GM23338 (cell line): ENCODE data around the gene MYL5. TPM values are rescaled to one million over a fixed set of nuclear protein-coding genes. Genes with fewer than 3 reads are reported as not detected.
"Not testable (repeated sequence)": the region's sequence is repeated elsewhere in the genome, so short reads cannot be mapped to it uniquely, and the experiment has no call there.

Source experiments
- ATAC-seq: fragments of 200-7000 bp; cut with Tn5 transposase; 3 replicates; pipeline ENCODE4 v1.9.1; 2020
- DNase-seq: peaks from one replicate; pipeline ENCODE4 v3.0.0-alpha.2; 2015; ENCODE audit warnings: low spot score
- H2AFZ ChIP-seq: fragments of 200-600 bp; sonication (generic); 2 replicates; pipeline ENCODE4 v1.8.0; 2016; ENCODE audit warnings: antibody characterized with exemption, mild to moderate bottlenecking, moderate library complexity
- H3F3A ChIP-seq: fragments of 200-600 bp; sonication (generic); replicated peaks from 2 replicates; pipeline ENCODE4 v1.8.0; 2017; ENCODE audit warnings: antibody characterized with exemption, mixed run types, low read depth
- H3K27ac ChIP-seq: fragments of 200-600 bp; sonication (generic); 2 replicates; pipeline ENCODE4 v1.6.1; 2016; ENCODE audit warnings: low read depth
- H3K27me3 ChIP-seq: fragments of 200-600 bp; sonication (generic); 2 replicates; pipeline ENCODE4 v1.8.0; 2016; ENCODE audit warnings: mild to moderate bottlenecking, mixed run types, moderate library complexity; ENCODE audit not compliant: insufficient read depth
- H3K36me3 ChIP-seq: fragments of 200-600 bp; sonication (generic); 2 replicates; pipeline ENCODE4 v1.8.0; 2016; ENCODE audit warnings: mild to moderate bottlenecking; ENCODE audit not compliant: insufficient read depth
- H3K4me1 ChIP-seq: fragments of 200-600 bp; sonication (generic); 2 replicates; pipeline ENCODE4 v1.8.0; 2016; ENCODE audit warnings: mild to moderate bottlenecking, moderate library complexity; ENCODE audit not compliant: insufficient read depth
- H3K4me2 ChIP-seq: fragments of 200-600 bp; sonication (generic); 2 replicates; pipeline ENCODE4 v1.7.1; 2017; ENCODE audit warnings: mixed run types
- H3K4me3 ChIP-seq: fragments of 200-600 bp; sonication (generic); 2 replicates; pipeline ENCODE4 v1.6.1; 2016; ENCODE audit warnings: mixed run types
- H3K79me2 ChIP-seq: fragments of 200-600 bp; sonication (generic); replicated peaks from 2 replicates; pipeline ENCODE4 v1.8.0; 2017; ENCODE audit warnings: mild to moderate bottlenecking; ENCODE audit not compliant: insufficient read depth
- H3K9me2 ChIP-seq: fragments of 200-600 bp; sonication (generic); 2 replicates; pipeline ENCODE4 v1.8.0; 2017; ENCODE audit not compliant: insufficient read depth
- H4K20me1 ChIP-seq: fragments of 200-600 bp; sonication (generic); replicated peaks from 2 replicates; pipeline ENCODE4 v1.8.0; 2017; ENCODE audit warnings: mild to moderate bottlenecking; ENCODE audit not compliant: insufficient read depth
- H3K27ac Mint-ChIP-seq: 2 replicates; pipeline ENCODE4 v1.8.0; 2020; ENCODE audit warnings: inconsistent platforms, mild to moderate bottlenecking, moderate library complexity, mixed read lengths
- H3K27me3 Mint-ChIP-seq: 3 replicates; pipeline ENCODE4 v1.8.0; 2022; ENCODE audit warnings: low read depth, mild to moderate bottlenecking, moderate library complexity, mixed read lengths, inconsistent platforms; ENCODE audit not compliant: insufficient read depth, poor library complexity
- H3K36me3 Mint-ChIP-seq: 3 replicates; pipeline ENCODE4 v1.8.0; 2021; ENCODE audit warnings: low read depth, mild to moderate bottlenecking, inconsistent platforms, moderate library complexity, mixed read lengths
- H3K4me1 Mint-ChIP-seq: 3 replicates; pipeline ENCODE4 v1.8.0; 2020; ENCODE audit warnings: mild to moderate bottlenecking, inconsistent platforms, mixed read lengths
- H3K4me3 Mint-ChIP-seq: 3 replicates; pipeline ENCODE4 v1.8.0; 2021; ENCODE audit warnings: moderate library complexity, mild to moderate bottlenecking, inconsistent platforms, mixed read lengths
- H3K9me3 Mint-ChIP-seq: 3 replicates; pipeline ENCODE4 v1.8.0; 2020; ENCODE audit warnings: moderate library complexity, mild to moderate bottlenecking, inconsistent platforms, mixed read lengths
- EZH2 ChIP-seq: fragments of 200-600 bp; sonication (generic); IDR thresholded peaks from one replicate; pipeline ENCODE4 v1.8.0; 2017; ENCODE audit warnings: antibody characterized with exemption, mild to moderate bottlenecking, low read depth; ENCODE audit not compliant: unreplicated experiment
- EZH2phosphoT487 ChIP-seq: fragments of 200-600 bp; sonication (generic); IDR thresholded peaks from one replicate; pipeline ENCODE4 v1.8.1; 2018; ENCODE audit warnings: antibody characterized with exemption; ENCODE audit not compliant: unreplicated experiment
- NANOG ChIP-seq: IDR thresholded peaks from 2 replicates; pipeline ENCODE4 v1.6.1; 2016; ENCODE audit warnings: antibody characterized with exemption, borderline replicate concordance
- POLR2AphosphoS5 ChIP-seq: IDR thresholded peaks from 2 replicates; pipeline ENCODE4 v1.6.1; 2016; ENCODE audit warnings: antibody characterized with exemption, low read depth
- polyA plus RNA-seq: library from polyadenylated mRNA; unstranded; fragments of >200 nt; fragmentation: Nextera tagmentation; extraction: Ambion mirVana; gene quantifications from 2 replicates; pipeline ENCODE4 v1.2.1, GENCODE V29; 2016
- total RNA-seq: library from RNA; depleted of rRNA; stranded (reverse); fragments of >200 nt; shearing (Covaris generic); gene quantifications from 2 replicates; pipeline ENCODE4 v1.2.3, GENCODE V29; 2014

Gene MYL5
- total and polyA plus RNA-seq, 2 experiments from 2014 or later: 3.0 to 4.4 TPM

DNA sequence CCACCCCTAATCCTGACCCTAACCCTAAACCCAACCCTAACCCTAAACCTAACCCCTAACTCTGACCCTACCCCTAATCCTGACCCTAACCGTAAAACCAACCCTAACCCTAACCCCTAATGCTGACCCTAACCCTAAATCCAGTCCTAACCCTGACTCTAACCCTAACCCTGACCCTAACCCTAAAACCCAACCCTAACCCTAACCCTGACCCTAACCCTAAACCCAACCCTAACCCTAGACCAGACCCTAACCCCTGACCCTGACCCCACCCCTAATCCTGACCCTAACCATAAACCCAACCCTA is 30.6 kb downstream of the MYL5 start:
- H3F3A ChIP-seq: no peaks in the 10 kb centered on the region
- Mint-ChIP-seq H3K27me3 (peaks cover 16% of the 10 kb centered on the region), H3K36me3 (peaks cover 14% of the 10 kb centered on the region), H3K9me3 (no peaks in the 10 kb centered on the region), H3K4me1 (peaks cover 6% of the 10 kb centered on the region; the same call in 2 of the 3 replicates), H3K27ac (no peak overlapping the region), H3K4me3 (peak overlapping the region; percentile 60; the same call in 2 of the 3 replicates)
- no peak overlapping the region for H3K27ac ChIP-seq
- no peak overlapping the region for H2AFZ ChIP-seq
- no peaks in the 10 kb centered on the region for H3K4me1 ChIP-seq
- H3K4me3 ChIP-seq: peak overlapping the region; percentile 91; the same call in 1 of the 2 replicates
- H3K36me3 ChIP-seq: no peaks in the 10 kb centered on the region
- H3K79me2 ChIP-seq: peaks cover 20% of the 10 kb centered on the region
- H3K27me3 ChIP-seq: peaks cover 6% of the 10 kb centered on the region; the same call in 1 of the 2 replicates
- no peak for ATAC-seq
- no peaks in the 10 kb centered on the region for H3K9me2 ChIP-seq
- TF ChIP-seq EZH2: no peak
- H3K4me2 ChIP-seq: peak overlapping the region; percentile 81; the same call in 1 of the 2 replicates
- DNase-seq: no peak
- peaks cover 9% of the 10 kb centered on the region; the same call in 1 of the 2 replicates for H4K20me1 ChIP-seq

DNA sequence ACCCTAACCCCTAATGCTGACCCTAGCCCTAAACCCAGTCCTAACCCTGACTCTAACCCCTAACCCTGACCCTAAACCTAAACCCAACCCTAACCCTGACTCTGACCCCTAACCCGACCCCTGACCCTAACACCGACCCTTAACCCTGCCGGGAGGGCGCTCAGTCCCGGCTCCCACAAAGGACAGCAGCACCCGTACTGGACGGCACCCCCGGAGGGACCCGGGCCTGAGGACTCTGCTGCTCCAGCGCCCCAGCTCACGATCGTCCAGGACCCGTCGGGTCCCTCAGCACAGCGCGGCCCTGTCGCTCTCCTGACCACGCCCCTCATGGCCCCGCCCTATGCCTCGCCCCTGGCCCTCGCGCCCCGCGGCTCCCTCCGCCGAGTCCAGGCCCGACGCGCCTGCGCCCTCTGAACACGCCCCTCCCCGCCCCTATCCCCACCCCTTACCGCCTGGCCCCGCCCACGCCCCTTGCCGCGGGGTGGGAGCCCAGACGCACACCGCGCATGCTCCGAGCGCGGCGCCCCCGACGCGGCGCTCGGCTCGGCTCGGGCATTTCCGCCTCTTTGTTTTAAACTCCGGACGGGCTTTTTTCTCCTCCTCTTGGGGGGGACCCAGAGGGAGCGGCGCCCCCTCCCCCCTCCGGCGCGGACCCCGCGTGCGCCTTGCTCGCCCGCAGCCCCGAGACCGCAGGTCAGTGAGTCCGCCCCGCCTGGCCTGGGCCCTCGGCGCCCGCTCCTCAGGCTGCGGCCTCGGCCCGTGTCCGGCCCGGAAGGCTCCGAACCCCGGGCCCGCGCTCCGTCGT is 31.1 kb downstream of the MYL5 start, which contains the start of gene PCGF3:
TSS of gene PCGF3 (plus strand) at position 555 of the 805 bp plus-strand sequence. CDS start 27,849 bp downstream, outside the sequence.
- Histone ChIP-seq H3K27me3 (peaks cover 6% of the 10 kb centered on the region; the same call in 1 of the 2 replicates), H3F3A (no peaks in the 10 kb centered on the region), H3K4me3 (peak within 1 kb of the TSS; percentile 91), H3K27ac (0 out of 2 replicates have a peak within 1 kb of the TSS, but pooled peaks have one; percentile 63), H3K4me2 (peak within 1 kb of the TSS; percentile 86), H3K79me2 (peaks cover 26% of the 10 kb centered on the region), H3K36me3 (no peaks in the 10 kb centered on the region), H2AFZ (peak within 1 kb of the TSS; percentile 59; the same call in 1 of the 2 replicates), H3K9me2 (no peaks in the 10 kb centered on the region), H3K4me1 (no peaks in the 10 kb centered on the region), H4K20me1 (peaks cover 14% of the 10 kb centered on the region; the same call in 1 of the 2 replicates)
- ATAC-seq (peak; percentile 94), DNase-seq (peak; percentile 98)
- H3K4me3 Mint-ChIP-seq: peak within 1 kb of the TSS; percentile 60
- H3K27me3 Mint-ChIP-seq: peaks cover 10% of the 10 kb centered on the region
- H3K4me1 Mint-ChIP-seq: peaks cover 6% of the 10 kb centered on the region; the same call in 2 of the 3 replicates
- peak; percentile 52 for TF ChIP-seq POLR2AphosphoS5
- no peak for TF ChIP-seq NANOG
- TF ChIP-seq EZH2phosphoT487: no peak
- H3K9me3 Mint-ChIP-seq: no peaks in the 10 kb centered on the region
- no peak within 1 kb of the TSS for H3K27ac Mint-ChIP-seq
- peaks cover 19% of the 10 kb centered on the region for H3K36me3 Mint-ChIP-seq

DNA sequence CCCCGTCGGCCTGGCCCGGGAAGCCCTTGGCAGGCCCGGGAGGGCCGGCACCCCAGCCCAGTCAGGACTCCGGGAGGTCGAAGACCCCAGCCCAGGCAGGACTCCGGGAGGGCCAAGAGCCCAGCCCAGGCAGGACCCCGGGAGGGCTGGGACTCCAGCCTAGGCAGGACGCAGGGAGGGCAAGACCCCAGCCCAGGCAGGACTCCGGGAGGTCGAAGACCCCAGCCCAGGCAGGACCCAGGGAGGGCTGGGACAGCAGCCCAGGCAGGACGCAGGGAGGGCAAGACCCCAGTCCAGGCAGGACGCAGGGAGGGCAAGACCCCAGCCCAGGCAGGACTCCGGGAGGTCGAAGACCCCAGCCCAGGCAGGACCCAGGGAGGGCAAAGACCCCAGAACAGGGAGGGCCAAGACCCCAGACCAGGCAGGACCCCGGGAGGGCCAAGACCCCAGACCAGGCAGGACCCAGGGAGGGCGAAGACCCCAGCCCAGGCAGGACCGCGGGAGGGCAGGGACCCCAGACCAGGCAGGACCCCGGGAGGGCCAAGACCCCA is 31.8 kb downstream of the MYL5 start:
- H3F3A ChIP-seq, H3K27ac Mint-ChIP-seq, H3K9me2 ChIP-seq, H3K4me1 Mint-ChIP-seq, H3K4me1 ChIP-seq, H3K27me3 ChIP-seq, DNase-seq, ATAC-seq, H3K27me3 Mint-ChIP-seq, H3K9me3 Mint-ChIP-seq, H3K36me3 ChIP-seq: not testable (repeated sequence)
- peak overlapping the region; percentile 86 for H3K4me2 ChIP-seq
- H3K4me3 ChIP-seq: peak overlapping the region; percentile 91
- peak overlapping the region; percentile 59; the same call in 1 of the 2 replicates for H2AFZ ChIP-seq
- Mint-ChIP-seq H3K4me3 (peak overlapping the region; percentile 60; the same call in 2 of the 3 replicates), H3K36me3 (peaks cover 26% of the 10 kb centered on the region)
- peaks cover 33% of the 10 kb centered on the region for H3K79me2 ChIP-seq
- H4K20me1 ChIP-seq: peaks cover 20% of the 10 kb centered on the region; the same call in 1 of the 2 replicates
- H3K27ac ChIP-seq: 0 out of 2 replicates have a peak overlapping the region, but pooled peaks have one; percentile 63
